Measurements from ENCODE around the gene NTM.

Gene NTM

DNA sequence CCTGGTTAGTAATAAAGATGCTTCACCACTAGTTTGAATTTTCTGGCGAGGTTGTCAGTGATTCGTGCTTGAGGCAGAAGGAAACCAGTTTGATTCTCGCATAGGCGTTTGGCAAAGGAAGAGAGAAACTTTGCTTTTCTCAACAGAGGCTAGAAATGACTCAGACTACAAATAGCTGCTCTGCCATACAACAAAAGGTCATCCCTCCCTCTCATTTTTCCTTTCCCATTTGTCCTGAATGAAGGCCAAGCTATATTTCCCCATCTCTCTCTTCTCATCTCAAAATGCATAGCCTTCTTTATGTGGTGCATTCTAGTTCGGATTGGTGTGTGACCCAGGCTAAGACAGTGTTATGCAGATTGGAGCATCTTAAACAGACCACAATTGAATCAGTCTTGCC, 741.4 kb downstream of the NTM start:
- no peak overlapping the region for H2AFZ ChIP-seq (ENCODE audit: low read depth, low read length)

GRCh38 chr11:132112846-132113245, 742.4 kb downstream of the NTM start:
- Histone ChIP-seq H4K20me1 (ENCODE audit: insufficient read depth, low read length) (no peaks in the 10 kb centered on the region), H3K27ac (ENCODE audit: low read length) (no peak overlapping the region), H3K79me2 (ENCODE audit: low read length) (no peaks in the 10 kb centered on the region), H3K4me2 (ENCODE audit: low read length) (no peak overlapping the region), H2AFZ (ENCODE audit: low read depth, low read length) (no peak overlapping the region), H3K9ac (ENCODE audit: low read length) (no peak overlapping the region), H3K4me1 (ENCODE audit: low read length) (no peaks in the 10 kb centered on the region), H3K27me3 (ENCODE audit: low read depth, low read length) (peaks cover 19% of the 10 kb centered on the region), H3K36me3 (replicated peaks; ENCODE audit: low read depth, low read length) (no peaks in the 10 kb centered on the region), H3K4me3 (ENCODE audit: low read length) (no peak overlapping the region), H3K9me3 (ENCODE audit: insufficient read depth, low read length) (no peaks in the 10 kb centered on the region)
- TF ChIP-seq CTCF (IDR thresholded peaks at IDR 0.05; ENCODE audit: low read depth, low read length) (no peak), EZH2phosphoT487 (IDR thresholded peaks at IDR 0.05; ENCODE audit: low read depth) (no peak)

More for the DNA sequence above, 741.4 kb downstream of the NTM start:
- H3K4me3 ChIP-seq (ENCODE audit: low read length) = no peak overlapping the region
- H3K79me2 ChIP-seq (ENCODE audit: low read length) = no peaks in the 10 kb centered on the region
- no peaks in the 10 kb centered on the region for H3K4me1 ChIP-seq (ENCODE audit: low read length)
- H3K4me2 ChIP-seq (ENCODE audit: low read length) = no peak overlapping the region
- H3K27ac ChIP-seq (ENCODE audit: low read length) = no peak overlapping the region
- H3K9ac ChIP-seq (ENCODE audit: low read length) = no peak overlapping the region
- H3K27me3 ChIP-seq (ENCODE audit: low read depth, low read length) = peaks cover 21% of the 10 kb centered on the region
- no peaks in the 10 kb centered on the region for H3K36me3 ChIP-seq (replicated peaks; ENCODE audit: low read depth, low read length)
- no peaks in the 10 kb centered on the region for H3K9me3 ChIP-seq (ENCODE audit: insufficient read depth, low read length)
- no peaks in the 10 kb centered on the region for H4K20me1 ChIP-seq (ENCODE audit: insufficient read depth, low read length)
- TF ChIP-seq CTCF (IDR thresholded peaks at IDR 0.05; ENCODE audit: low read depth, low read length) (no peak), EZH2phosphoT487 (IDR thresholded peaks at IDR 0.05; ENCODE audit: low read depth) (no peak)

DNA sequence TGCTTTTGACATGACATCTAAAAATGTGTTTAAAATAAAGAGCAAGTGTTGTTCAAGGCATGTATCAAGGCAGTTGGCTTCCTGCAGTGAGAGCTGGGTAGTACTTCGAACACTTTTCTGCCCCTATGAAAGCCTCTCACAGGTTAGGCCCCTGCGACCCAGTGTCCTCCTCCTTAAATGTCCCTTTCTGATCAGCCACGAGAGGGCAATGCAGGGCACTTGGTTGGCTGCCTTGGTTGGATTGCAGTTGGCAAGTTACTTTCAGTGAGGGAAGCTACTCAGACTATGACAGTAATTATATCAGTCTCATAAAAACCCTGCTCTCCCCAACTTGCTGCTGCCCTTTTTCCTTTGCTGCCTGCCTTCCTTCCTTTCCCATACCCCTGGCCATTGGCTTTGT, 743.8 kb downstream of the NTM start:
- Histone ChIP-seq H3K36me3 (replicated peaks; ENCODE audit: low read depth, low read length) (no peaks in the 10 kb centered on the region), H3K4me2 (ENCODE audit: low read length) (no peak overlapping the region), H2AFZ (ENCODE audit: low read depth, low read length) (no peak overlapping the region), H3K9ac (ENCODE audit: low read length) (no peak overlapping the region), H3K4me1 (ENCODE audit: low read length) (no peaks in the 10 kb centered on the region), H3K27ac (ENCODE audit: low read length) (no peak overlapping the region), H3K79me2 (ENCODE audit: low read length) (no peaks in the 10 kb centered on the region), H3K4me3 (ENCODE audit: low read length) (no peak overlapping the region), H4K20me1 (ENCODE audit: insufficient read depth, low read length) (no peaks in the 10 kb centered on the region), H3K9me3 (ENCODE audit: insufficient read depth, low read length) (no peaks in the 10 kb centered on the region), H3K27me3 (ENCODE audit: low read depth, low read length) (peaks cover 24% of the 10 kb centered on the region)
- TF ChIP-seq EZH2phosphoT487 (IDR thresholded peaks at IDR 0.05; ENCODE audit: low read depth) (no peak), CTCF (IDR thresholded peaks at IDR 0.05; ENCODE audit: low read depth, low read length) (peak; percentile 50)

DNA sequence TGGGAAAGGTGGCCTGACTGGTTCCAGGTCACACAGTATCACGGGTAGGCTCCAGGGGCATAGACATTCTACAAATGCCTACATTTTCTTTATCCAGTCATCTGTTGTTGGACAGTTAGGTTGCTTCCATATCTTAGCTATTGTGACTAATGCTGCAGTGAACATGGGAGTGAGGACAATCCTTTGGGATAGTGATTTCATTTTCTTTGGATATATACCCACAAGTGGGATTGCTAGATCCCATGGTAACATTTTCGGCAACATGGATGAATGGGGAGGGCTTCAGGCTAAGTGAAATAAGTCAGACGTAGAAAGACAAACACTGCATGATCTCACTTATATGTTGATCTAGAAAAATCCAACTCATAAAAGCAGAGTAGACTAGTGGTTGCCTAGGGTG, 744.3 kb downstream of the NTM start:
- H3K4me3 ChIP-seq (ENCODE audit: low read length) = no peak overlapping the region
- no peak overlapping the region for H3K27ac ChIP-seq (ENCODE audit: low read length)
- no peak for TF ChIP-seq CTCF (IDR thresholded peaks at IDR 0.05; ENCODE audit: low read depth, low read length)
- no peak for TF ChIP-seq EZH2phosphoT487 (IDR thresholded peaks at IDR 0.05; ENCODE audit: low read depth)

More for the DNA sequence above, 744.3 kb downstream of the NTM start:
- no peaks in the 10 kb centered on the region for H3K4me1 ChIP-seq (ENCODE audit: low read length)
- H3K79me2 ChIP-seq (ENCODE audit: low read length) = no peaks in the 10 kb centered on the region
- H3K36me3 ChIP-seq (replicated peaks; ENCODE audit: low read depth, low read length) = no peaks in the 10 kb centered on the region
- peaks cover 24% of the 10 kb centered on the region for H3K27me3 ChIP-seq (ENCODE audit: low read depth, low read length)
- no peak overlapping the region for H3K9ac ChIP-seq (ENCODE audit: low read length)
- no peaks in the 10 kb centered on the region for H3K9me3 ChIP-seq (ENCODE audit: insufficient read depth, low read length)
- H3K4me2 ChIP-seq (ENCODE audit: low read length) = no peak overlapping the region
- no peak overlapping the region for H2AFZ ChIP-seq (ENCODE audit: low read depth, low read length)
- no peaks in the 10 kb centered on the region for H4K20me1 ChIP-seq (ENCODE audit: insufficient read depth, low read length)

Measured in OCI-LY3 (cell line).